GM08714 (cell line): ENCODE results near the gene SUGCT.
"Not testable (repeated sequence)": the region's sequence is repeated elsewhere in the genome, so short reads cannot be mapped to it uniquely, and the experiment has no call there.

Source experiments
- H3K4me3 ChIP-seq: fragments of 200-500 bp; sonication (Bioruptor generic); 2 replicates; pipeline ENCODE4 v1.5.1; 2014; ENCODE audit warnings: mild to moderate bottlenecking, low read length, inconsistent platforms
- ZNF274 ChIP-seq: IDR thresholded peaks from 2 replicates; pipeline ENCODE4 v1.6.1; 2012; ENCODE audit warnings: mild to moderate bottlenecking, low read depth, low read length

The SUGCT gene

DNA sequence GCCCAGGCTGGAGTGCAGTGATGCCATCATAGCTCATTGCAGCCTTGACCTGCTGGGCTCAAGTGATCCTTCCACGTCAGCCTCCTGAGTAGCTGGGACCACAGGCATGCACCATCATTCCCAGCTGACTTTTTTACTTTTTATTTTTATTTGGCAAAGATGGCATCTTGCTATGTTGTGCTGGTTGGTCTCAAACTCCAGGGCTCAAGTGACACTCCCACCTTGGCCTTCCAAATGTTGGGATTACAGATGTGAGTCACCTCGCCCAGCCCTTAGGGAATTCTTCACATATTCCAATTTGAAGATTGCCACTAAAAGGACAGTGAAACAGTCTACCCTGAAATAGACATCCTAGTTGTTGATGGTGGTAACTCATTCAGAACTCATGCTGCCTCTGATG lies 27.7 kb downstream of the SUGCT start:
- no peak for TF ChIP-seq ZNF274
- no peak overlapping the region for H3K4me3 ChIP-seq

DNA sequence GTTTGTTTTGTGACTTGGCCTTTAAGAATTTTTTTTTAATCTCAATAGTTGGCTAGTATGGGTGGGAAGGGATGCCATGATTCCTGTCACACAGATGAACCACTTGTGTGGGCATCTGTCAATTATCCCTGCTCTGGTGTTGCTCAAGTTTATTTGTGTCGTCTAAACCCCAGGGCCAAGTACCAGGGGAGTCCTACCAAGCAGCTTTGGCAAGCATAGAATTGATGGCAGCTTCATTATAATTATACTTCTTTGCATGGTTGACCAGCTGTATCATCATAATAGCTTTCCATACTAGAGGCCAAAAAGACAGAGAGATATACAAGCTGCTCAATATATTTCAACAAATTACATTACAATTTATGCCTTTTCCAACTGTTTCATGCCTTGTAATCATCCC lies 30.4 kb downstream of the SUGCT start:
- no peak for TF ChIP-seq ZNF274
- no peak overlapping the region for H3K4me3 ChIP-seq

DNA sequence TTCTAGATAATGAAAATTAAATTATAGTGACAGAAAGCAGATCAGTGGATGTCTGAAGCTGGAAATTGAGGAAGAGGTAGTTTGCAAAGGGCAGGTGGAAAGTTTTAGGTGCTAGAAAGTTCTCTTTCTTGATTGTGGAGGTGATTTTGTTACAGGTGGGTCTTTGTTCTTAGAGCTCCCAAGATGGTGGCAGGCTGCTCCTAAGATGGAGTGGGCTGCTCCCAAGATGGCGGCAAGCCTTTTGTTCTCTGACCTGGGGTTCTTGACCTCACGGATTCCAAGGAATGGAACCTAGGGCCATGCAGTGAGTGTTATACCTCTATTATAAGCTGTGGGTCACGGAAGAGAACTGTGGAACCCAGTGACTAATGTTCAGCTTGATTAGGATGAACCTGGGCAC lies 32.5 kb downstream of the SUGCT start:
- no peak for TF ChIP-seq ZNF274
- no peak overlapping the region for H3K4me3 ChIP-seq

DNA sequence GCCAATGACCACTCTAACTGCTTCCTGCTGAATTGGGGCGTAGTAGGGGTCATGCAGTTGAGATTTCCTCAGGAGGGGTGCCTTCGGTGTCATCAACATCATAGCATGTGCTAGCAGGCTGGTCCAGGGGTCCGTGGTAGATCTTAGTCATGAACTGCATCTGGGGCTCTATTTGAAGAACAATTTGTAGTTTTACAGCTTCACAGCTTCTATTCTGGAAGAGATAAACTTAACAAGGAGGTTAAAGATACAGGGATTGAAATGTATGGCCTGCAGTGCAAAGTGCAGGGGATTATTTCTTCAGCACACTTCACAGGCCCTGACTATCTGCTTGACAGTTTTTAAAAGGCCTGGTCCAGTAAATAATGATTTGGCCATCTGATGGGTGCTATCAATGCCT lies 33.5 kb downstream of the SUGCT start:
- H3K4me3 ChIP-seq: not testable (repeated sequence)

DNA sequence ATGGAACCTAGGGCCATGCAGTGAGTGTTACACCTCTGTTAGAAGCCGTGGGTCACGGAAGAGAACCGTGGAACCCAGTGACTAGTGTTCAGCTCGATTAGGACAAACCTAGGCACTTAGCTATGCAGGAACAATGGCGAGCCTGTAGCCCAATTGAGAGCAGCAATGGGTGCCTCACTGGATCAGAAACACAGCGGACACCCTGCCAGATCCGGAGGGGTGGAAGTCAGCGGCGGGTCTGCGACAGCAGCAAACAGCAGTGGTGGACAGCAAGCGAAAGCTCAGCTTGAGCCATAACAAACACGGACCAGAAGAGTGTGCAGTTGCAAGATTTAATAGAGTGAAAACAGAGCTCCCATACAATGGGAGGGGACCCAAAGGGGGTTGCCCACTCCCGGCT lies 38.3 kb downstream of the SUGCT start:
- not testable (repeated sequence) for H3K4me3 ChIP-seq

DNA sequence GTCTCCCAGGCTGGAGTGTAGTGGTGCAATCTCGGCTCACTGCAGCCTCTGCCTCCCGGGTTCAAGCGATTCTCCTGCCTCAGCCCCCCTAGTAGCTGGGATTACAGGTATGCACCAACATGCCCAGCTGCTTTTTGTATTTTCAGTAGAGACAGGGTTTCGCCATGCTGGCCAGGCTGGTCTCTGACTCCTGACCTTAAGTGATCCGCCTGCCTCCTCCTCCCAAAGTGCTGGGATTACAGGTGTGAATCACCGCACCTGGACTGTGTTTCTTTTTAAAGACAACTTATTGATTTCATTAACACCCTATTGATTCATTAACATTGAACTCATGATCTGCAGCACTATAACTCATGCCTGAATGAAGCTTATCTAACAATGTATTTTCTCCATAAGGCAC lies 40.5 kb downstream of the SUGCT start:
- H3K4me3 ChIP-seq: not testable (repeated sequence)

DNA sequence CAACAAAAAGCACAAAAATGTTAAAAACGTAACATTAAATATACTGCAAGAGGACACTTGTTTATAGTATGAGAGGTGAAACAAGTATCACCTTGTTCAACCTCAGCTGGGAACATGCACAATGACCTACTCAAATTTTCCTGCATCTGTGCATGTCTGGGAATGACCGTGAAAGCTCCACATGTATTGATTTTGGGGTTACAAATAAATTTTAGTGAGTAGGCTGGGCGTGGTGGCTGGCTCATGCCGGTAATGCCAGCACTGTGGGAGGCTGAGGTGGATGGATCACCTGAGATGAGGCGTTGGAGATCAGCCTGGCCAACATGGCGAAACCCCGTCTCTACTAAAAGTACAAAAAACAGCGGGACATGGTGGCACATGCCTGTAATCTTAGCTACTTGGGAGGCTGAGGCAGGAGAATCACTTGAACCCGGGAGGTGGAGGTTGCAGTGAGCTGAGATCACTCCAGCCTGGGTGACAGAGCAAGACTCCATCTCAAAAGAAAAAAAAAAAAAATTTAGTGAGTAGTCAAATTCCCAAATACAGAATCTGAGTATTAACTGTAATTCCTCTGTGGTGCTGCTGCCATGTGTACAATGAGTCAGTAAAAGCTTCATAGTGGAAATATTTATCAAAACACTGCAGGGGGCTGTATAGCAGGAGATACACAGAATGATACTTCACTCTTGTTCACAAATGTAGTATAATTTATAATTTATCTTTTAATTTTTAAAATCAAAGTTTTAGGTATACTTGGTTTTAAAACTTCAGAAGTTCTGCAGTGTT lies 41.1 kb downstream of the SUGCT start:
- TF ChIP-seq ZNF274: no peak
- H3K4me3 ChIP-seq: no peak overlapping the region

DNA sequence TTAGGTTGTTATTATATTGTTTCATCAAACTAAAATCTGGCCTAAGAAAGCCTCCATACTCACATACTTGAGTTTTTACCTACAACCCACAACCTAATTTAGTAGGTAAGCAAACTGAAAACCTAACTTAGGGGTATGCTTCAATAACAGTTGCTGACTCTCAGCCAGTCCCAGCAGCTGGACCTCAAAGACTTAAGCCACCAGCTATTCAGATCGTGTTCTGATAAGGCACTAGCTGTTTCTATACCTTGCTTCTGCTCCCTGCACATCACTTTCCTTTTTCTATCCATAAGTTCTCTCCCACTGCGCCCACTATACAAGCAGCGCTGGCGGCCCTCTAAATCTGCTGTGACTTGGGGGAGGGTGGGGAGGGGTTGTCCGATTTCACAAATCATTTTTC lies 42.3 kb downstream of the SUGCT start:
- H3K4me3 ChIP-seq: no peak overlapping the region
- TF ChIP-seq ZNF274: no peak

DNA sequence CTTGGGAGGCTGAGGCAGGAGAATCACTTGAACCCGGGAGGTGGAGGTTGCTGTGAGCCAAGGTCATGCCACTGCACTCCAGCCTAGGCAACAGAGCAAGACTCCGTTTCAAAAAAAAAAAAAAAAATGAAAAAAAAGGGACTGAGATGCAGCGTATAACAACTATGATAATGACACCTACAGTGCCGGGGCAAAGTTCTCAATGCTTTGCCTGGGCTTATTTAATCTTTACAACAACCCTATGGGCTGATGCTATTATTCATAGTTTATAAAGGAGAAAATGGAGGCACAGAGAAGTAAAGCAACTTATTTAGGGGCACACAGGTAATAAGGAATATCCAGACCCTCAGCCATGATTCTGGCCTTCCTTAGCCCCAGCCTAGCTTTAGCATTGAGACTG lies 47.6 kb downstream of the SUGCT start:
- TF ChIP-seq ZNF274: no peak
- H3K4me3 ChIP-seq: no peak overlapping the region

DNA sequence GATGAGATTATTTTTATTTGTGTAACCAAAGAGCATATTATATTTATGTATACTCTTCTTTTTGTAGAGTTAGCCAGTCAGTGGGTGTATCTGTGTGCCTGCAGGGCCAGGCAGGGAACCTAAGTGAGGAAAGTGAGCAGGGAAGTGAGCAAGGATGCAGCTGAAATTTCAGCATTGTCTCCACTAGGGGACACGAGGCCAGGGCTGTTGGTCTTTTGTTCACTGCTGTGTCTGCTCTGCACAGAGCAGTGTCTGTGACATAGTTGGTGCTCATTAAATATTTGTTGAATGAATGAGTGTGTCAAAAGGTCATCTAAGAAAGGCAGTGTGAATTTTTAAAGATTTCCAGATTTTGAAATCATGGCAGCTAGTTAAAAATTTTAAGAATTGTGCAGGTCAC lies 51.8 kb downstream of the SUGCT start:
- no peak for TF ChIP-seq ZNF274
- H3K4me3 ChIP-seq: no peak overlapping the region

DNA sequence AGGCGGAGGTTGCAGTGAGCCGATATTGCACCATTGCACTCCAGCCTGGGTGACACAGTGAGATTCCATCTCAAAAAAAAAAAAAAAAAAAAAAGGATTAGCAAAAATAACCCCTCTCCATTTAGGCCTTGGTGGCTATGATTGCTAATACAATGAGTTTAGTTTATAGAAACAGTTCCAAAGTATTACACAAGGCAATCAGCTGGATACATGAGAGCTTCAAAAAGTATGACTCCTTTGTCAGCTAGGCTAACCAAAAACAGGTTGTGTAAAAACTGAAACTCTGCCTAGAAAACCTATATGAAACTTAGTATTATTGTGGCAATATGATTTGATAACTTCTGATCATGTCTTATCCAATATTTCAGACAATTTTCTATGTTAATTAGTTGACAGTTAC lies 57.2 kb downstream of the SUGCT start:
- H3K4me3 ChIP-seq: no peak overlapping the region
- no peak for TF ChIP-seq ZNF274

DNA sequence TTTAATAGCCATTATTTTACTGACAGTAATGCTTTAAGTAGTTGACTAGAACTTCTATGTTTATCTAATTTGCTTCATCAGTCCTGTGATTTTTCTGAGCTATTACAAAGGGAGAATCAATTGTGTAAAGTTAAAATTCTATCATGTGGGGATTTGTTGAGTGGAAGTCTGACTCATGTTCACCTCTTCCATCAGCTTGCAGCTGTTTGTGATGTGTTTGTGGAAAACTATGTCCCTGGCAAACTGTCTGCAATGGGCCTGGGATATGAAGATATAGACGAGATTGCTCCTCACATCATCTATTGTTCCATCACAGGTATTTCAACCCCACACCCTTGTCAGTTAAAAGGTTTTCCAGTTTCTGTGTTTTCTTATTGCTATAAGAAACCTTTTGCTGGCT lies 59.9 kb downstream of the SUGCT start:
- no peak for TF ChIP-seq ZNF274

DNA sequence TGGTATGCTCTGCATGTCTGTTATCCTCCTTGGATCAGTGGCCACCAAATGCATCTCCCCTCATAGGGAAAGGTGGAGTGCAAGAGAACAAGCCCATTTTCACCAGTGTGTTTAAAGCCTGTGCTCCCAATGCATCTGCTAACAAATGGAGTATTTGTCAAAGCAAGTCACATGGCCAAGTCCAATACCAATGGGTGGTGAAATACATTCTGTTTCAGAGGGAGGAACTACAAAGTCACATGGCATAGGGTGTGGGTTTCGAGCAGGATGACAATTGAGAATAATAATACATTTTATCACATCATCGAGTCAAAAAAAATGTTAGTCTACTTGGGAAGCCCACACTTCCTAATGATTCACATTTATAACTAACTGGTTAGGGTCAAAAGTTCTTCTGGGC lies 62.7 kb downstream of the SUGCT start:
- TF ChIP-seq ZNF274: no peak
- no peak overlapping the region for H3K4me3 ChIP-seq

More for the DNA sequence above, 59.9 kb downstream of the SUGCT start:
- H3K4me3 ChIP-seq: no peak overlapping the region

DNA sequence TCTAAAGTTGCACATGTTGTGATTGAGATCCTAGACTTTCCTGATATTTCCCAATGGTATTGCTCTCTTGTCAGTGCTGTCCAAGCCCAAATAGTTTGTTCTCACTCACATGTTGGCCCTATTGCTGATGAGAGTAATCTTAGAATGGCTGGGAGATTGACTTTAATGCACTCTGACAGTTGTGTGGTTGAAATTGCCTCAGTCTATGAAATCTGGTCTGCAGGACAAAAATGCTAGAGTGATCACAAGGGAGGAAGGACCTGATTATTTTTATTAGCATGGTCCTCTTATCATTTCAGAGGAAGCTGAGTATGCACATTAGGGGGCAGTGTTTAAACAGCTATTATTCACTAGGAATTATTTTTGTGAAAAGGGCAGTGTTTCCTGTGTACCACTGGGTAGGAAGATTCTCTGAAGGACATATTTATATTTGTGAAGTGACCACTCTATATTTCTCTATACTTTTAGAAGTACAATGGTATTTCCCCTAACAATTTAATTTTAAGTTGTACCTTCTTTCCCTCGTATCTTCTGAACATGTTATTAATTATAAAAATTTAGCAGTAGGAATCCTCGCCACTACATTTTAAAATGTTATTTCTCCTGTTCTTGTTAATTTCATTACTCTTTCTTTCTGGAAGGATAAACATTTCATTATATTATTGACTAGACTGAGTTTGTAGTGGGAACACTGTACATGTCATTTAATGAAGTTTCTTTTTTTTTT lies 64.4 kb downstream of the SUGCT start:
- TF ChIP-seq ZNF274: no peak
- H3K4me3 ChIP-seq: no peak overlapping the region

DNA sequence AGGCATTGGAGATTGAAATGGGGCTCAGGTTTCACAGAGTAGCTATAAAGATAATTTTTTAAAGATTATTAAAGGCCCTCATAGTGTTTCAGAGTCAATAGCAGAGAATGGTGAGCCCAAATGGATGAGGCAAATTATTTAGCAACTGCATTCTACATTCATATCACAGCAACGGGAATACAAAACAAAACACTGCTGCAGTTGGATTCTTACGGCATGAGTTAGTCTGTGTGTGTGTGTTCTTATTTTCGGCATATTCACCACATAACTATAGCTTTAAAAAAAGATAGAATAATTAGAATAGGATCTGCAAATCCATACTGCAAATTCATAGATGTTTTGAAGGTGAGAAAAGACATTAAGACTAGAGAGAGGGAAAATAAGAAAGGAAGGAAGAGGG lies 66.0 kb downstream of the SUGCT start:
- no peak for TF ChIP-seq ZNF274
- H3K4me3 ChIP-seq: no peak overlapping the region

DNA sequence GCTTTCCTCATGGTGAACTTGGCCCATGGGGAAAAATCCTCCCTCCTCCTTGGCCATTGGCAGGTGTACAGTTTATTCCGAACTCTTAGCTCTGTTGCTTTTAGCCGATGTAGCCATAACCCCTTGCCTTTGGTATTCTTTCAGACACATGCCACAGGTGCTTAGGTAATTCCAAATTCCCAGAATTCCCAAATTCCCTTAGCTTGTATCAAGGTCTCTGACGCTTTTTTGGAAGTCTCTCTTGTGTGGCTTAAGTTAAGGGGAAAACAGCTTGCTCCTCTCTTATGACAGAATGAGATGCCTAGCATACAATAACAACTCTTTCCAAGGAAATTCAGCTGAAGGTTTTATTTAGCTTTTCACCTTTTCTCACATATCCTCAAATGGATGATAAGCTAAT lies 68.0 kb downstream of the SUGCT start:
- no peak for TF ChIP-seq ZNF274
- no peak overlapping the region for H3K4me3 ChIP-seq
